ENCODE measurements around the gene GLG1. TPM values are rescaled to one million over a fixed set of nuclear protein-coding genes. Genes with fewer than 3 reads are reported as not detected.
A peak's percentile ranks its signal among the peaks of the same experiment; 100 is the strongest.

Gene GLG1
- total RNA-seq, 1 experiment from 2014 or later: 99.1 TPM

- no peak for DNase-seq (ENCODE audit: unreplicated experiment)
- ChIA-PET CTCF (interaction anchor here (2.8 kb wide), 1 partner anchor 10 kb away, joined by 17 read pairs; no protein-coding TSS in a partner anchor), POLR2A (interaction anchor here (0.8 kb wide), 2 partner anchors 36 to 1504 kb away, joined by 3 read pairs; no protein-coding TSS in a partner anchor)
- BruUV-seq (replicated peaks): no TSS peak
- intact Hi-C loops (cut with micrococcal nuclease): no loop called here
- Mint-ChIP-seq H3K36me3 (ENCODE audit: insufficient read depth, unreplicated experiment) (peaks cover 86% of the 10 kb centered on the region), H3K4me3 (ENCODE audit: unreplicated experiment) (no peak overlapping the region), H3K27ac (ENCODE audit: low read depth, unreplicated experiment) (no peak overlapping the region), H3K4me1 (ENCODE audit: insufficient read depth, unreplicated experiment) (no peaks in the 10 kb centered on the region), H3K9me3 (ENCODE audit: unreplicated experiment) (no peaks in the 10 kb centered on the region), H3K27me3 (ENCODE audit: insufficient read depth, unreplicated experiment) (no peaks in the 10 kb centered on the region)
- TF ChIP-seq CTCF (IDR thresholded peaks at IDR 0.05; ENCODE audit: unreplicated experiment): no peak
Measured at GRCh38 chr16:74641969-74642368, 35.1 kb upstream of the GLG1 start.

DNA sequence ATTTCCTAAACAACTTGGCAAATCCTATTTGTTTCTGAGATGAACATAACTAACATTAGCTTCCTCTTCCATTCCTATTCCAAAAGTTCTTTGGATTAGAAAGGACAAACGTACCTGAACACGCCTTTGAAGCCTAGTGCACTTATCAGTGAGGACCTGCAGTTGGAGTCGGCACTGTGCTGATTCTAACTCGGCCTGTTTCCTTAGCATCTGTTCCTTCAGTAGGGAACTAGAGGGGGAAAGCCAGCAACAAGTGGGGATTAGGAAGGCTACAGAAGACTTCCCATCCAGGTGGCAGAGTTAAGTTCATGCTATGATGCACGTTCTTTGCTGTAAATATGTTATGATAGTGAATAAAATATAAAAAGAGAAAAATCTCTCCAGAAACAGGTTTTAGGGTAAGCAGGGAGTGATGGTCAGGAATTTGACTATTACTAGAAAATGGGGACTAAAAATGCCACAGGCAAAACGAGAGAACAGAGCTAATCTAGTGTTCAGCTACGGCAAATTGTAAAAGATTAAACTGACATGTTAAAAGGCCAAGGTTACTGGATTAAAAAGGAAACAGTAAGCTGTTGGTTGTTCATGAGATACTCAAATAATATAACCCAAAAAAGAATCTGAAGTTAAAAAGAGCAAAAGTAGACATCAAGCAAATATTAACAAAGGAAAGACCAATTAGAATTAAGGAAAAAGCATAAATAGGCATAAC lies 31.0 kb upstream of the GLG1 start:
- CTCF ChIA-PET: interaction anchor here (1.5 to 6.5 kb wide), 4 partner anchors 13 to 225 kb away, joined by 5 to 31 read pairs (median 8); no protein-coding TSS in a partner anchor

DNA sequence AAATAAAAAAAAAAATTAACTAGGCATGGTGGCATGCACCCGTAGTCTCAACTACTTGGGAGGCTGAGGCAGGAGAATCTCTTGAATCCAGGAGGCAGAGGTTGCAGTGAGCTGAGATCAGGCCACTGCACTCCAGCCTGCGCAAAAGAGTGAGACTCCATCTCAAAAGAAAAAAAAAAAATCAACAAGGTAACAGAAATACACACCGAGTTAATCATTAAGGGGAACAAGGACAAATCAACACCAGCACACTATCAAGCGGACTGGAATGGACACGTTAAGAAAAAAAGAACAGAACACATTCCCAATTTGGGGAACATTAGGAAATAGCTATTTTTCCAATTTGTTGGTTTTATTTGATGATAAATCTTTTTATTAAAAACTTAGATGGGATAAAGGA lies 28.4 kb upstream of the GLG1 start:
- intact Hi-C loops (cut with micrococcal nuclease): no loop called here
- no peaks in the 10 kb centered on the region for H3K9me3 Mint-ChIP-seq (ENCODE audit: unreplicated experiment)
- H3K4me3 Mint-ChIP-seq (ENCODE audit: unreplicated experiment): no peak overlapping the region
- no peak overlapping the region for H3K27ac Mint-ChIP-seq (ENCODE audit: low read depth, unreplicated experiment)
- peaks cover 83% of the 10 kb centered on the region for H3K36me3 Mint-ChIP-seq (ENCODE audit: insufficient read depth, unreplicated experiment)
- POLR2A ChIA-PET: interaction anchor here (1.3 kb wide), 1 partner anchor 28 kb away, joined by 3 read pairs; no protein-coding TSS in a partner anchor
- TF ChIP-seq CTCF (IDR thresholded peaks at IDR 0.05; ENCODE audit: unreplicated experiment): no peak
- H3K4me1 Mint-ChIP-seq (ENCODE audit: insufficient read depth, unreplicated experiment): no peaks in the 10 kb centered on the region
- DNase-seq (ENCODE audit: unreplicated experiment): no peak
- H3K27me3 Mint-ChIP-seq (ENCODE audit: insufficient read depth, unreplicated experiment): no peaks in the 10 kb centered on the region
- no TSS peak for BruUV-seq (replicated peaks)
- CTCF ChIA-PET: interaction anchor here (0.7 to 6.5 kb wide), 3 partner anchors 12 to 84 kb away, joined by 3 to 31 read pairs (median 10); no protein-coding TSS in a partner anchor

More for the DNA sequence above, 31.0 kb upstream of the GLG1 start:
- intact Hi-C loops (cut with micrococcal nuclease): no loop called here
- Mint-ChIP-seq H3K4me1 (ENCODE audit: insufficient read depth, unreplicated experiment) (no peaks in the 10 kb centered on the region), H3K9me3 (ENCODE audit: unreplicated experiment) (no peaks in the 10 kb centered on the region), H3K27me3 (ENCODE audit: insufficient read depth, unreplicated experiment) (no peaks in the 10 kb centered on the region), H3K27ac (ENCODE audit: low read depth, unreplicated experiment) (peak overlapping the region; percentile 20), H3K4me3 (ENCODE audit: unreplicated experiment) (no peak overlapping the region), H3K36me3 (ENCODE audit: insufficient read depth, unreplicated experiment) (peaks cover 83% of the 10 kb centered on the region)
- TF ChIP-seq CTCF (IDR thresholded peaks at IDR 0.05; ENCODE audit: unreplicated experiment): no peak
- BruUV-seq (replicated peaks): no TSS peak
- POLR2A ChIA-PET: interaction anchor here (1.2 to 1.8 kb wide), 2 partner anchors 28 to 189 kb away, joined by 4 to 8 read pairs; partner anchors contain the start of gene RFWD3
- DNase-seq (ENCODE audit: unreplicated experiment): no peak

DNA sequence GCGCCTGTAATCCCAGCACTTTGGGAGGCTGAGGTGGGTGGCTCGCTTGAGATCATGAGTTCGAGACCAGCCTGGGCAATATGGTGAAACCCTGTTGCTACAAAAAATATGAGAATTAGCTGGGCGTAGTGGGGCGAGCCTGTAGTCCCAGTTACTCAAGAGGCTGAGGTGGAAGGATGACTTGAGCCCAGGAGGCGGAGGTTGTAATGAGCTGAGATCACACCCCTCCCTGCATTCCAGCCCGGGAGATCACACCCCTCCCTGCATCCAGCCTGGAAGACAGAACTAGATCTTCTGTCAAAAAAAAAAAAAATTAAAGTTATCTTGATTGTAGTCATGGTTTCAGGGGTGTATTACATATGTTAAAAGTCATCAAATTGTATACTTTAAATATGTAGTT lies 26.8 kb upstream of the GLG1 start:
- peaks cover 85% of the 10 kb centered on the region for H3K36me3 Mint-ChIP-seq (ENCODE audit: insufficient read depth, unreplicated experiment)
- no peaks in the 10 kb centered on the region for H3K9me3 Mint-ChIP-seq (ENCODE audit: unreplicated experiment)
- no peak for TF ChIP-seq CTCF (IDR thresholded peaks at IDR 0.05; ENCODE audit: unreplicated experiment)
- DNase-seq (ENCODE audit: unreplicated experiment): no peak
- no TSS peak for BruUV-seq (replicated peaks)
- CTCF ChIA-PET: interaction anchor here (0.6 to 6.5 kb wide), 2 partner anchors 10 to 15 kb away, joined by 3 to 31 read pairs; no protein-coding TSS in a partner anchor
- POLR2A ChIA-PET: interaction anchor here (0.6 to 0.7 kb wide), 4 partner anchors 13 to 1114 kb away, joined by 3 read pairs; no protein-coding TSS in a partner anchor
- H3K4me3 Mint-ChIP-seq (ENCODE audit: unreplicated experiment): no peak overlapping the region
- H3K4me1 Mint-ChIP-seq (ENCODE audit: insufficient read depth, unreplicated experiment): no peaks in the 10 kb centered on the region
- H3K27me3 Mint-ChIP-seq (ENCODE audit: insufficient read depth, unreplicated experiment): no peaks in the 10 kb centered on the region
- peak overlapping the region; percentile 49 for H3K27ac Mint-ChIP-seq (ENCODE audit: low read depth, unreplicated experiment)
- intact Hi-C loops (cut with micrococcal nuclease): no loop called here

All from MCF 10A (cell line).